ENCODE measurements around the gene DPAGT1. TPM values are rescaled to one million over a fixed set of nuclear protein-coding genes. Genes with fewer than 3 reads are reported as not detected.

The DPAGT1 gene
- total RNA-seq = 10 to 100 TPM; 18.5 to 29.9 (median 26.7) TPM

DNA sequence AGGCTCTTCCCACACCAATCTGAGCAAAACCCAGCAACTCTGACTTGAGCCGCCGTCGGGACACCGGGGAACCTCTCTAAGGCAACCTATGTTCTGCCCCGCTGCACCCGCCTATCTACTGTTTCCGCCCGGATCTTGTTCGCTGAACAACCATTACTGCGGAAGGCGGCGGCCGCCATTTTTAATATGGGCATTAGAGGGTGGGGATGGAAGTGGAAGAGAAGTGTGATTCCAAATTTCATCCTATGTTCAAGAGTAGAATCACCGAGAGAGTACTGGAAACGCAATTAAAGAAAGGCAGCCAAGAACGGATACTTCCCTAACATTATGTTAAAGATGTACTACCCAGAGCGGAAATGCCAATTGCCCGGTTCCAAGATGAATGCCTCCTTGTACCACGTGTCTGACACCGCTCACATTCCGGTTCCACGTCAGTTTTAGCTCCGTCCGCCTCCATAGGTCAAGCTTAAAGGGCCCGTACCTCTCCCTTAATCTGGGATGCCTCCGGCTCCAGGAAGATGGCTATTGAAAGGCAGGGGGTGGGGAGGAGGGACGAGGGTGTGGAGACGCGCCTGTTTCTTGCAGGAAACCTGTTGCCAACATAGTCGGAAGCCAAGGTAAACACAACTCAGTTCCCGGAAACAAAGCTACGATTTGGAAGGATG is at the start of gene DPAGT1:
TSS of gene DPAGT1 (minus strand) at position 95 of the 665 bp plus-strand sequence. CDS start 198 bp downstream, outside the sequence.
- TF ChIP-seq POLR2A (IDR thresholded peaks at IDR 0.05) = peak in 1 of 4 donors; percentile 44
- no peak for TF ChIP-seq CTCF (IDR thresholded peaks at IDR 0.05)
- WGBS, 2 donors = 0 to 1% methylated on average over 5 to 32 of the region's 32 CpGs
- Histone ChIP-seq H3K4me3 (peak within 1 kb of the TSS; percentile 62 to 88 (median 75)), H3K27ac (peak within 1 kb of the TSS; percentile 88 to 97 (median 96)), H3K36me3 (peaks cover 6 to 22% (median 11%) of the 10 kb centered on the region in 3 donors), H3K4me1 (peaks cover 17 to 45% (median 27%) of the 10 kb centered on the region in 3 donors), H3K27me3 (no peaks in the 10 kb centered on the region), H3K9me3 (no peaks in the 10 kb centered on the region)
- DNase-seq = peak; percentile 65
- intact Hi-C loops (cut with DNase I) = no loop called here

DNA sequence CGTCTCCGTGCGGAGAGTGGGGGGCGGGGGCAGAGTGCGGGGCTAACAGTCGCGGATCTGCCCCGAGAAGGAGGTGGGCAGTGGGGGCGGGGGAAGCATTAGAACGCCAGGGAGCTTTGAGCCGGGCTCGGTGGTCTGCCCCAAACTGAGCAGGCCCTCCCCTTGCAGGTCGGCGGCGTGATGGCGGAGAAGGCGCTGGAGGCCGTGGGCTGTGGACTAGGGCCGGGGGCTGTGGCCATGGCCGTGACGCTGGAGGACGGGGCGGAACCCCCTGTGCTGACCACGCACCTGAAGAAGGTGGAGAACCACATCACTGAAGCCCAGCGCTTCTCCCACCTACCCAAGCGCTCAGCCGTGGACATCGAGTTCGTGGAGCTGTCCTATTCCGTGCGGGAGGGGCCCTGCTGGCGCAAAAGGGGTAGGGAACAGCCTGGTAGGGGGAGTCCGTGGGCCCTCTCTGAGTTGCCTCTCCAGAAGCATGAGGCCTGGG is 48.2 kb upstream of the DPAGT1 start:
- DNase-seq = no peak
- WGBS, 2 donors = 20% methylated on average over 1 of the region's 33 CpGs; no CpG with 5 or more reads in 1 of the 2 donors
- intact Hi-C loops (cut with DNase I) = no loop called here
- Histone ChIP-seq H3K36me3 (no peaks in the 10 kb centered on the region), H3K27me3 (peaks cover 0 to 50% (median 0%) of the 10 kb centered on the region in 4 donors), H3K9me3 (no peaks in the 10 kb centered on the region), H3K4me3 (peak overlapping the region; percentile 45 to 80 (median 54)), H3K27ac (no peak overlapping the region), H3K4me1 (peaks cover 8 to 37% (median 15%) of the 10 kb centered on the region in 3 donors)
- TF ChIP-seq POLR2A (IDR thresholded peaks at IDR 0.05) (no peak), CTCF (IDR thresholded peaks at IDR 0.05) (no peak)

DNA sequence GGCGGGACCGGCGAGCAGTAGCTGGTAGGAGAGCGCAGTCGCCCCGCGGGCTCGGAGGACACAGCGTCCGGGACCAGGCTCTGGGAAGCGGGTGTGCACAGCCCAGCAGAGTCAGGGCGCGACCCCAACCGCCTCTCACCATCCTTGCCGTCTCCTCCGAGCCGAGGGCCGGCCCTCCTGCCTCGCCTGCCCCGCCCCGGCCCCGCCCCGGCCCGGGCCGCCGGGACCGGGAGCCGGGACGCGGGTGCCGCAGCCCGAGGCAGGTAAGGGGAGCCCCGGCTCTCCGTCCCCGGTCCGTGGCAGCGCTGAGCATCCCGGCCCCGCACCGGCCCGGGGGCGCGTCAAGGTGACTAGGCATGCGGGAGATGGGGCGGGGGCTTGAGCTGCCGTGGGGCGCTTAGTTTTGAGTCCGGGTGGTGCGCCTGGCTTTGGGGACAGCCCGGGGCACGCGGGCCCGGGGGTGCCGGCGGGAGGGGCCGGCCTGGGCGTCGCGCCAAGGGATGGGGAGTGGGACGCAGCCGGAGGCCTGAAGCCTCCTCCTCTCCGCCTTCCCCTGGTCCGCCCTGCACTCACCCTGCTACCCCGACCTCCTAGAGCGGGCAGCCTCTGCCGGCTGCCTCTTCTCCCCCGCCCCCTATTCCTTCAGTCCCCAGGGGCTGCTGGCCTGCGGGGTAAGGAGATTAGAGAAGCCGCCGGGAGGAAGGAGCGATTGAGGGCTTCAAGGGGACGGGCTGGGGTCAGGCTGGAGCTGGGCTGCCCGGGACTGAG is 47.5 kb upstream of the DPAGT1 start, which contains the start of gene ABCG4:
TSS of gene ABCG4 (plus strand) at position 35 of the 768 bp plus-strand sequence. CDS start 914 bp downstream, outside the sequence.
- intact Hi-C loops (cut with DNase I) = no loop called here
- no peak for DNase-seq
- H3K9me3 ChIP-seq = no peaks in the 10 kb centered on the region
- peaks cover 8 to 43% (median 15%) of the 10 kb centered on the region in 3 donors for H3K4me1 ChIP-seq
- peak within 1 kb of the TSS; percentile 45 to 80 (median 54) for H3K4me3 ChIP-seq
- no peaks in the 10 kb centered on the region for H3K36me3 ChIP-seq
- H3K27ac ChIP-seq = no peak within 1 kb of the TSS
- H3K27me3 ChIP-seq = peaks cover 0 to 50% (median 0%) of the 10 kb centered on the region in 4 donors
- TF ChIP-seq POLR2A (IDR thresholded peaks at IDR 0.05) = no peak
- no peak for TF ChIP-seq CTCF (IDR thresholded peaks at IDR 0.05)
- WGBS, 2 donors = 0% methylated on average over 2 of the region's 73 CpGs; no CpG with 5 or more reads in 1 of the 2 donors

- peaks cover 8 to 44% (median 15%) of the 10 kb centered on the region in 3 donors for H3K4me1 ChIP-seq
- H3K4me3 ChIP-seq = peak overlapping the region; percentile 45 to 80 (median 54)
- H3K27ac ChIP-seq = no peak overlapping the region
- intact Hi-C loops (cut with DNase I) = no loop called here
- 2 to 22% methylated on average over 2 to 4 of the region's 16 CpGs for WGBS, 2 donors
- no peak for DNase-seq
- peaks cover 0 to 50% (median 0%) of the 10 kb centered on the region in 4 donors for H3K27me3 ChIP-seq
- TF ChIP-seq POLR2A (IDR thresholded peaks at IDR 0.05) = no peak
- no peak for TF ChIP-seq CTCF (IDR thresholded peaks at IDR 0.05)
- H3K9me3 ChIP-seq = no peaks in the 10 kb centered on the region
- H3K36me3 ChIP-seq = no peaks in the 10 kb centered on the region
These were observed 47.0 kb upstream of the DPAGT1 start for GRCh38 chr11:119148720-119149017.

All from esophagus squamous epithelium (tissue), 5 donors.